H1 (cell line): Measurements from ENCODE around the gene EML5. TPM values are rescaled to one million over a fixed set of nuclear protein-coding genes. Genes with fewer than 3 reads are reported as not detected.

Experiments
- CTCF ChIA-PET: fragments of 300-600 bp; sonication (Branson Sonifier 250); formaldehyde crosslinking; loops from one replicate; lab custom pipeline; 2021; ENCODE audit not compliant: partially characterized antibody; lab: Charles Lee
- POLR2A ChIA-PET: fragments of 300-600 bp; sonication (Branson Sonifier 250); formaldehyde crosslinking; loops from one replicate; lab custom pipeline; 2021; ENCODE audit warnings: inconsistent platforms; ENCODE audit not compliant: partially characterized antibody; lab: Charles Lee
- DNase-seq, 2 experiments: peaks; one replicate each; pipeline versions ENCODE4 v3.0.0 to v3.0.0-alpha.2; 2010 to 2022; ENCODE audit warnings: low spot score in 2 of 2, low read depth in 1 of 2, mixed read lengths in 1 of 2
- FAIRE-seq: peaks from 2 replicates; lab custom pipeline; 2011; peaks lifted over from hg19 to GRCh38; lab: Jason Lieb, UNC
- H2AFZ ChIP-seq: 2 replicates; pipeline ENCODE4 v1.8.1; 2012; ENCODE audit warnings: low read length, inconsistent platforms
- H2AK5ac ChIP-seq: 2 replicates; pipeline ENCODE4 v1.6.1; 2013; ENCODE audit warnings: low read depth, low read length
- H2BK120ac ChIP-seq: replicated peaks from 2 replicates; pipeline ENCODE3; 2013; ENCODE audit warnings: low read depth, low read length, inconsistent platforms
- H2BK12ac ChIP-seq: 2 replicates; pipeline ENCODE4 v1.6.1; 2013; ENCODE audit warnings: low read depth, low read length
- H2BK15ac ChIP-seq: 2 replicates; pipeline ENCODE4 v1.6.1; 2013; ENCODE audit warnings: low read length
- H2BK20ac ChIP-seq: 2 replicates; pipeline ENCODE4 v1.6.1; 2013; ENCODE audit warnings: low read length
- H2BK5ac ChIP-seq: 2 replicates; pipeline ENCODE4 v1.6.1; 2013; ENCODE audit warnings: low read depth, low read length
- H3K14ac ChIP-seq: 2 replicates; pipeline ENCODE4 v1.6.1; 2013; ENCODE audit warnings: inconsistent platforms; ENCODE audit not compliant: insufficient read length
- H3K18ac ChIP-seq: 2 replicates; pipeline ENCODE4 v1.6.1; 2013; ENCODE audit warnings: low read length; ENCODE audit errors: extremely low read depth
- H3K23ac ChIP-seq: 2 replicates; pipeline ENCODE4 v1.6.1; 2013; ENCODE audit warnings: inconsistent platforms; ENCODE audit not compliant: insufficient read length
- H3K23me2 ChIP-seq: 2 replicates; pipeline ENCODE4 v1.6.1; 2013; ENCODE audit warnings: low read depth, low read length
- H3K27ac ChIP-seq: 2 replicates; pipeline ENCODE4 v1.6.1; 2011; ENCODE audit warnings: low read depth, low read length, inconsistent platforms
- H3K27me3 ChIP-seq, 4 experiments: replicated peaks in 1 of 4; 1 replicate in 1 of 4; 2 replicates in 3 of 4; pipeline versions ENCODE4 v1.6.1 to v1.8.1; 2011 to 2013; ENCODE audit warnings: low read length in 3 of 4, mild to moderate bottlenecking in 3 of 4, inconsistent platforms in 2 of 4, mixed read lengths in 2 of 4, moderate library complexity in 1 of 4; ENCODE audit not compliant: control insufficient read depth in 3 of 4, insufficient read depth in 3 of 4; ENCODE audit errors: extremely low read depth in 1 of 4
- H3K36me3 ChIP-seq, 4 experiments: 2 replicates each; pipeline versions ENCODE4 v1.6.1 to v1.8.1; 2011 to 2013; ENCODE audit warnings: mild to moderate bottlenecking in 4 of 4, low read length in 3 of 4, moderate library complexity in 2 of 4, control low read depth in 1 of 4, inconsistent platforms in 1 of 4; ENCODE audit not compliant: insufficient read depth in 4 of 4, control insufficient read depth in 2 of 4
- H3K4ac ChIP-seq: replicated peaks from 2 replicates; pipeline ENCODE3; 2013; ENCODE audit warnings: low read length, low read depth, mixed read lengths, inconsistent platforms; ENCODE audit not compliant: insufficient read length
- H3K4me1 ChIP-seq, 4 experiments: replicated peaks in 1 of 4; 1 replicate in 1 of 4; 2 replicates in 3 of 4; pipeline versions ENCODE4 v1.6.1 to v1.8.1; 2011 to 2013; ENCODE audit warnings: low read length in 3 of 4, inconsistent platforms in 2 of 4, mixed read lengths in 1 of 4; ENCODE audit not compliant: insufficient read depth in 4 of 4, control insufficient read depth in 3 of 4
- H3K4me2 ChIP-seq, 2 experiments: 2 replicates each; pipeline versions ENCODE4 v1.6.1 to v1.8.1; 2011 to 2013; ENCODE audit warnings: low read depth in 2 of 2, low read length in 2 of 2, control low read depth in 1 of 2, inconsistent platforms in 1 of 2, mild to moderate bottlenecking in 1 of 2; ENCODE audit not compliant: insufficient read depth in 1 of 2
- H3K4me3 ChIP-seq, 4 experiments: fragments of 200-600, 300-600 bp in 1 of 4; sonication (generic), shearing (Covaris generic), sonication (Bioruptor Twin) in 1 of 4; 2 replicates each; pipeline versions ENCODE4 v1.5.1 to v1.8.1; 2011 to 2016; ENCODE audit warnings: low read length in 4 of 4, low read depth in 3 of 4, control low read depth in 2 of 4, inconsistent platforms in 2 of 4, mild to moderate bottlenecking in 2 of 4, mixed read lengths in 1 of 4, moderate library complexity in 1 of 4; ENCODE audit not compliant: insufficient read depth in 2 of 4; ENCODE audit errors: extremely low read depth in 1 of 4
- H3K56ac ChIP-seq: replicated peaks from 2 replicates; pipeline ENCODE3; 2013; ENCODE audit warnings: low read depth, mild to moderate bottlenecking, mixed read lengths, low read length, inconsistent platforms; ENCODE audit not compliant: insufficient read length
- H3K79me1 ChIP-seq: 2 replicates; pipeline ENCODE4 v1.6.1; 2013; ENCODE audit warnings: low read depth, low read length, control low read depth
- H3K79me2 ChIP-seq, 2 experiments: 2 replicates each; pipeline versions ENCODE4 v1.6.1 to v1.8.1; 2012 to 2013; ENCODE audit warnings: low read length in 2 of 2, mild to moderate bottlenecking in 2 of 2, inconsistent platforms in 1 of 2; ENCODE audit not compliant: insufficient read depth in 2 of 2, control insufficient read depth in 1 of 2
- H3K9ac ChIP-seq, 4 experiments: replicated peaks in 1 of 4; 1 replicate in 1 of 4; 2 replicates in 3 of 4; pipeline versions ENCODE4 v1.6.1 to v1.8.1; 2011 to 2013; ENCODE audit warnings: low read depth in 3 of 4, low read length in 3 of 4, control low read depth in 2 of 4, mild to moderate bottlenecking in 2 of 4, moderate library complexity in 2 of 4, inconsistent platforms in 1 of 4; ENCODE audit errors: extremely low read depth in 1 of 4
- H3K9me3 ChIP-seq, 2 experiments: 2 replicates each; pipeline versions ENCODE4 v1.6.1 to v1.8.1; 2012 to 2013; ENCODE audit warnings: mild to moderate bottlenecking in 2 of 2, moderate library complexity in 2 of 2, control low read depth in 1 of 2, inconsistent platforms in 1 of 2, low read depth in 1 of 2, low read length in 1 of 2, mixed read lengths in 1 of 2; ENCODE audit not compliant: insufficient read depth in 2 of 2
- H4K20me1 ChIP-seq, 2 experiments: replicated peaks in 1 of 2; 2 replicates each; pipeline versions ENCODE3 to v1.8.1; 2011 to 2013; ENCODE audit warnings: inconsistent platforms in 2 of 2, low read length in 2 of 2, mild to moderate bottlenecking in 1 of 2; ENCODE audit not compliant: insufficient read depth in 2 of 2, control insufficient read depth in 1 of 2
- H4K5ac ChIP-seq: 2 replicates; pipeline ENCODE4 v1.6.1; 2013; ENCODE audit warnings: low read length, low read depth, mixed read lengths, inconsistent platforms; ENCODE audit not compliant: insufficient read length
- H4K8ac ChIP-seq: 2 replicates; pipeline ENCODE4 v1.8.0; 2013; ENCODE audit warnings: mild to moderate bottlenecking, moderate library complexity, low read length, inconsistent platforms; ENCODE audit not compliant: insufficient read depth; ENCODE audit errors: extremely low read depth
- H4K91ac ChIP-seq: replicated peaks from 2 replicates; pipeline ENCODE3; 2013; ENCODE audit warnings: low read length, mixed read lengths, inconsistent platforms; ENCODE audit not compliant: insufficient read length
- RNF2 ChIP-seq: fragments of 200-900, 300-1000 bp; sonication (generic); IDR thresholded peaks from 2 replicates; pipeline ENCODE4 v1.7.1; 2016; ENCODE audit warnings: borderline replicate concordance, low read depth, mild to moderate bottlenecking, antibody characterized with exemption, low read length; ENCODE audit not compliant: poor library complexity, severe bottlenecking; ENCODE audit errors: missing control alignments
- WGBS, 2 experiments: shearing (Covaris generic) in 1 of 2; methylation state at CpG; one replicate each; pipeline versions ENCODE4 v1.1.6 to v1.1.7; 2013 to 2015; ENCODE audit warnings: low lambda C conversion rate in 2 of 2, mixed read lengths in 2 of 2, inconsistent platforms in 1 of 2, low coverage in 1 of 2, missing lambda C conversion rate in 1 of 2; ENCODE audit not compliant: insufficient replicate concordance in 2 of 2, insufficient coverage in 1 of 2, insufficient read length in 1 of 2; ENCODE audit errors: extremely low coverage in 1 of 2, missing lambda C conversion rate in 1 of 2; 5-methylcytosine and 5-hydroxymethylcytosine counted together
- polyA plus RNA-seq, 7 experiments: library from polyadenylated mRNA; depleted of rRNA in 3 of 7; stranded (reverse) in 5 of 7; unstranded in 2 of 7; fragments of >200 nt in 5 of 7; fragments of 200-250 nt in 2 of 7; gene quantifications; 1 replicate in 5 of 7; 2 replicates in 1 of 7; 4 replicates in 1 of 7; pipeline versions ENCODE4 v1.2.1 to v1.2.3, GENCODE V29; 2011 to 2013; ENCODE audit warnings: missing spikeins in 2 of 7, mixed read lengths in 2 of 7
- total RNA-seq: library from RNA; stranded (reverse); fragmentation: NEBNext Ultra II Directional; extraction: Animal tissue kit (Norgen Biotek cat#: 25700); gene quantifications from 2 replicates; pipeline ENCODE4 v1.2.1, GENCODE V29; 2021

Gene EML5
- total and polyA plus RNA-seq, 2 of the 8 experiments (the other 6 are each of a cell fraction or from before 2014, with no cell fraction given), result 0.39 to 0.88 TPM

DNA sequence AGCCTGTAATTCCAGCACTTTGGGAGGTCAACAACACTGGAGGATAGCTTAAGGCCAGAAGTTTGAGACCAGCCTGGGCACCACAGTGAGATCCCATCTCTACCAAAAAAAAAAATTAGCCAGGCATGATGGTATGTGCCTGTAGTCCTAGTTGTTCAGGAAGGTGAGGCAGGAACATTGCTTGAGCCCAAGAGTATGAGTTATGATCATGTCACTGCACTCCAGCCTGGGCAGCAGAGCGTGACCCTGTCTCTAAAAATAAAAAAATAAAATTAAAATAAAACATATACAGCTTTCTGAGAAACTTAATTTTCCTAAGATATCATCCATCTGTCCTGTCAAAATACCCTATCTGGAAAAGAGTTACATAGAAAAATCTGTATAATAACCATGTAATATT is 38.9 kb downstream of the EML5 start:
- no peaks in the 10 kb centered on the region for H3K79me1 ChIP-seq
- no peak overlapping the region for H2AK5ac ChIP-seq
- no peaks in the 10 kb centered on the region for H3K9me3 ChIP-seq
- H3K36me3 ChIP-seq, result no peaks in the 10 kb centered on the region
- H4K91ac ChIP-seq, result no peak overlapping the region
- FAIRE-seq, result no peak
- ChIA-PET CTCF (interaction anchor here (0.6 to 1.4 kb wide), 3 partner anchors 11 to 258 kb away, joined by 3 to 4 read pairs (median 3); no protein-coding TSS in a partner anchor), POLR2A (no interaction called here)
- no peak overlapping the region for H2BK15ac ChIP-seq
- H4K8ac ChIP-seq, result no peak overlapping the region
- H4K5ac ChIP-seq, result no peak overlapping the region
- no peaks in the 10 kb centered on the region for H3K23me2 ChIP-seq
- H3K27ac ChIP-seq, result no peak overlapping the region
- WGBS, 2 experiments, result 83% methylated on average over 1 of the region's 1 CpG; no CpG with 5 or more reads in 1 of the 2 experiments
- DNase-seq, result no peak
- H3K4ac ChIP-seq, result no peak overlapping the region
- H3K56ac ChIP-seq, result no peak overlapping the region
- H3K9ac ChIP-seq, result no peak overlapping the region
- no peak overlapping the region for H2BK120ac ChIP-seq
- H2BK20ac ChIP-seq, result no peak overlapping the region
- no peak overlapping the region for H3K23ac ChIP-seq
- H2BK5ac ChIP-seq, result no peak overlapping the region
- H3K4me1 ChIP-seq, result no peaks in the 10 kb centered on the region
- no peak overlapping the region for H3K14ac ChIP-seq
- H3K27me3 ChIP-seq, result no peaks in the 10 kb centered on the region
- no peaks in the 10 kb centered on the region for H4K20me1 ChIP-seq
- no peak overlapping the region for H3K18ac ChIP-seq
- no peaks in the 10 kb centered on the region for H3K79me2 ChIP-seq
- H3K4me2 ChIP-seq, result no peak overlapping the region
- H2BK12ac ChIP-seq, result no peak overlapping the region
- H3K4me3 ChIP-seq, result no peak overlapping the region
- no peak overlapping the region for H2AFZ ChIP-seq
- TF ChIP-seq RNF2, result no peak
